SU-DHL-6 (cell line): ENCODE results near the gene TBC1D8B.
"Not testable (repeated sequence)": the region's sequence is repeated elsewhere in the genome, so short reads cannot be mapped to it uniquely, and the experiment has no call there.

ENCODE experiments used
- H2AFZ ChIP-seq: fragments of 200-600 bp; sonication (generic); 2 replicates; pipeline ENCODE4 v1.6.1; 2014; ENCODE audit warnings: low read depth, mild to moderate bottlenecking, moderate library complexity, mixed read lengths, antibody characterized with exemption, low read length; ENCODE audit not compliant: severe bottlenecking
- H3F3A ChIP-seq: fragments of 200-600 bp; shearing (Covaris generic); 2 replicates; pipeline ENCODE4 v1.6.0; 2016; ENCODE audit warnings: antibody characterized with exemption, mild to moderate bottlenecking; ENCODE audit not compliant: insufficient read depth
- H3K27ac ChIP-seq: fragments of 200-600 bp; sonication (generic); 2 replicates; pipeline ENCODE4 v1.5.1; 2016; ENCODE audit warnings: low read depth, mild to moderate bottlenecking, low read length, moderate library complexity, mixed read lengths
- H3K27me3 ChIP-seq: fragments of 200-600 bp; sonication (generic), shearing (Covaris generic); 2 replicates; pipeline ENCODE4 v1.6.0; 2014; ENCODE audit warnings: mild to moderate bottlenecking, low read length
- H3K36me3 ChIP-seq: fragments of 200-600 bp; sonication (generic); 2 replicates; pipeline ENCODE4 v1.6.1; 2014; ENCODE audit warnings: mild to moderate bottlenecking, low read length, mixed read lengths
- H3K4me2 ChIP-seq: fragments of 300-600, 200-600 bp; shearing (Covaris generic), sonication (generic); 2 replicates; pipeline ENCODE4 v1.6.0; 2014; ENCODE audit warnings: low read length, low read depth, mild to moderate bottlenecking; ENCODE audit not compliant: poor library complexity, severe bottlenecking
- H3K4me3 ChIP-seq: fragments of 200-600 bp; sonication (generic); 2 replicates; pipeline ENCODE4 v1.5.1; 2014; ENCODE audit warnings: antibody characterized with exemption, low read length, mild to moderate bottlenecking, mixed read lengths; ENCODE audit not compliant: insufficient read depth, poor library complexity, severe bottlenecking
- H3K79me2 ChIP-seq: fragments of 200-600 bp; sonication (generic); 2 replicates; pipeline ENCODE4 v1.6.1; 2014; ENCODE audit warnings: mild to moderate bottlenecking, low read length, moderate library complexity; ENCODE audit not compliant: insufficient read depth
- H3K9ac ChIP-seq: fragments of 200-600 bp; sonication (generic); 2 replicates; pipeline ENCODE4 v1.7.0; 2014; ENCODE audit warnings: mild to moderate bottlenecking, low read length
- H3K9me2 ChIP-seq: fragments of 200-600 bp; sonication (generic); replicated peaks from 2 replicates; pipeline ENCODE4 v1.6.1; 2014; ENCODE audit warnings: low read length; ENCODE audit not compliant: insufficient read depth
- H3K9me3 ChIP-seq: fragments of 200-600 bp; sonication (generic); 2 replicates; pipeline ENCODE4 v1.6.1; 2014; ENCODE audit warnings: low read length, mixed read lengths; ENCODE audit not compliant: insufficient read depth
- H4K20me1 ChIP-seq: fragments of 200-600 bp; sonication (generic); 2 replicates; pipeline ENCODE4 v1.6.1; 2014; ENCODE audit warnings: low read depth, mild to moderate bottlenecking, antibody characterized with exemption, low read length, moderate library complexity, mixed read lengths
- EZH2phosphoT487 ChIP-seq: fragments of 200-600 bp; sonication (generic), shearing (Covaris generic); conservative IDR thresholded peaks from 2 replicates; pipeline ENCODE4 v1.6.1; 2018; ENCODE audit warnings: mild to moderate bottlenecking, antibody characterized with exemption, low read length, moderate library complexity, mixed read lengths
- TF ChIP-seq, protein P1 (sequence below): fragments of 200-600 bp; sonication (generic); IDR thresholded peaks from one replicate; pipeline ENCODE4 v1.5.1; 2017; ENCODE audit warnings: antibody characterized with exemption, mild to moderate bottlenecking, low read length, moderate library complexity; ENCODE audit not compliant: insufficient read depth, poor library complexity, severe bottlenecking

TBC1D8B gene

DNA sequence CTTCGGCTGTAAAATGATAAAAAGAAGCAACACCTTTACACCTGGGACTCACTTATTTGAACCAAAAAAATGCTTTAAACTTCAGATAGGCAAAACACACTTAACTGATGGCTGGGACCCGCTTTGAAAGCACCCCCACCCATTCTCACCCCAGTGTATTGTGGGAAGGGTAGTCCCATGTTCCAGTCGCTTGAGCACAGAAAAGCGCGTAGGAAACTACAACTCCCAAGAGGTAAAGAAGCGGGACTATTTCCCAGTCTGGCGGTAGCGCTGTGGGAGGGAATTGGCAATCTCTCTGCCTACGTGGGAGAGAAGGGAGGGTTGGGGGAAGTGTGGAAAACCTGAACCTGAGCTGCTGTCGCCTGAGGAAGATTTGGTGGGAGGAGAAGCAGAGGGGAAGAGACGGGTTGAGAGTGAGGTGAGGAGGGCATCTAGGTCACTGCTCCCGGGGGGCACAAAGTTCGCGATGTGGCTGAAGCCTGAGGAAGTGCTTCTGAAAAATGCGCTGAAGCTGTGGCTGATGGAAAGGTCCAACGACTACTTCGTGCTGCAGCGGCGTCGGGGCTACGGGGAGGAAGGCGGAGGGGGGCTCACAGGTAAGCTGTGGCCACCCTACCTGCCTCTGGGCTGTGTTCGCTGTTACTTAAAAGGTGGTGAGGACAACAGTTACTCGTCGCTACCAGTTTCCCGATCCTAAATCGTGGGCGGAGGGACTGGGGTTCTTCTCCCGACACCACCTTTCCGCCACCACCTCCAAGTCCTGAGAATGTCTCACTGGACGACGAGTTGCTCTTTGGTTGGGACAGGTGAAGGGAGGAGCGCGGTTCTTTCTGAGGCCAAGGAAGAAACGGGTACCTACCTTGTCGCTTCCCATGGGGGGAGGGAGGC is at the start of gene TBC1D8B:
Gene TBC1D8B, plus strand, starts transcription at position 286 of the 888 bp plus-strand sequence. Its CDS starts 181 bp downstream, at position 467.
- no peak within 1 kb of the TSS for H3K27ac ChIP-seq
- H3K36me3 ChIP-seq = no peaks in the 10 kb centered on the region
- no peaks in the 10 kb centered on the region for H3K27me3 ChIP-seq
- no peak within 1 kb of the TSS for H3K4me2 ChIP-seq
- no peak within 1 kb of the TSS for H2AFZ ChIP-seq
- H3K4me3 ChIP-seq = no peak within 1 kb of the TSS
- no peaks in the 10 kb centered on the region for H3F3A ChIP-seq
- H3K9me2 ChIP-seq = no peaks in the 10 kb centered on the region
- TF ChIP-seq EZH2phosphoT487 = no peak
- TF ChIP-seq, protein P1, sequence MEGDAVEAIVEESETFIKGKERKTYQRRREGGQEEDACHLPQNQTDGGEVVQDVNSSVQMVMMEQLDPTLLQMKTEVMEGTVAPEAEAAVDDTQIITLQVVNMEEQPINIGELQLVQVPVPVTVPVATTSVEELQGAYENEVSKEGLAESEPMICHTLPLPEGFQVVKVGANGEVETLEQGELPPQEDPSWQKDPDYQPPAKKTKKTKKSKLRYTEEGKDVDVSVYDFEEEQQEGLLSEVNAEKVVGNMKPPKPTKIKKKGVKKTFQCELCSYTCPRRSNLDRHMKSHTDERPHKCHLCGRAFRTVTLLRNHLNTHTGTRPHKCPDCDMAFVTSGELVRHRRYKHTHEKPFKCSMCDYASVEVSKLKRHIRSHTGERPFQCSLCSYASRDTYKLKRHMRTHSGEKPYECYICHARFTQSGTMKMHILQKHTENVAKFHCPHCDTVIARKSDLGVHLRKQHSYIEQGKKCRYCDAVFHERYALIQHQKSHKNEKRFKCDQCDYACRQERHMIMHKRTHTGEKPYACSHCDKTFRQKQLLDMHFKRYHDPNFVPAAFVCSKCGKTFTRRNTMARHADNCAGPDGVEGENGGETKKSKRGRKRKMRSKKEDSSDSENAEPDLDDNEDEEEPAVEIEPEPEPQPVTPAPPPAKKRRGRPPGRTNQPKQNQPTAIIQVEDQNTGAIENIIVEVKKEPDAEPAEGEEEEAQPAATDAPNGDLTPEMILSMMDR = no peak
- no peaks in the 10 kb centered on the region for H3K9me3 ChIP-seq
- H3K9ac ChIP-seq = no peak within 1 kb of the TSS
- H4K20me1 ChIP-seq = no peaks in the 10 kb centered on the region
- H3K79me2 ChIP-seq = no peaks in the 10 kb centered on the region

DNA sequence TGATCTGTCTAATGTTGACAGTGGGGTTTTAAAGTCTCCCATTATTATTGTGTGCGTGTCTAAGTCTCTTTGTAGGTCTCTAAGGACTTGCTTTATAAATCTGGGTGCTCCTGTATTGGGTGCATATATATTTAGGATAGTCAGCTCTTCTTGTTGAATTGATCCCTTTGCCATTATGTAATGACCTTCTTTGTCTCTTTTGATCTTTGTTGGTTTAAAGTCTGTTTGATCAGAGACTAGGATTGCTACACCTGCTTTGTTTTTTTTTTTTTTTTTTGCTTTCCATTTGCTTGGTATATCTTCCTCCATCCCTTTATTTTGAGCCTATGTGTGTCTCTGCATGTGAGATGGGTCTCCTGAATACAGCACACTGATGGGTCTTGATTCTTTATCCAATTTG is 33.2 kb upstream of the TBC1D8B start:
- H3K9me3 ChIP-seq, H3K9me2 ChIP-seq, H3K27ac ChIP-seq, H3K79me2 ChIP-seq, H4K20me1 ChIP-seq, H3K36me3 ChIP-seq, H3K9ac ChIP-seq, H3K4me2 ChIP-seq, H3K27me3 ChIP-seq, H2AFZ ChIP-seq, H3F3A ChIP-seq, H3K4me3 ChIP-seq: not testable (repeated sequence)

DNA sequence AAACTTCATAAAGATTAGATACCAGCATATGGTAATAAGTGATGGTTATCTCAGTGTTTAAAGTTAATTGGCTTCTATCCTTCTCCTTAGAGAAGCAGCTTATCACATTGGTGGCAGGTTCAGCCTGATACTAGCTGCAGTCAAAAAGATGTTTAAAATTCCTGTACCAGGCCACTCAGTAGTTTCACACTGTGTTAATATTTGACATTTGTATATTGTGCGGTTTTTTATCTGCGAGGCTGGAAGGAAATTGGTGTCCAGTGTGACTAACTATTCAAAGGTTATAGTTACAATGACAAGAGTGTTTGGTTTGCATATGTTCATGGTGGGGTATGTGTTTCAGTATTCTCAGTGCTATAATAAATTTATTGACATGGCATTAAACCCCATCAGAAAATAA is 27.5 kb upstream of the TBC1D8B start:
- Histone ChIP-seq H3K4me2 (no peak overlapping the region), H3F3A (no peaks in the 10 kb centered on the region), H3K27me3 (no peaks in the 10 kb centered on the region), H3K9me3 (no peaks in the 10 kb centered on the region), H3K4me3 (no peak overlapping the region), H3K9me2 (no peaks in the 10 kb centered on the region), H3K27ac (no peak overlapping the region), H4K20me1 (no peaks in the 10 kb centered on the region), H3K79me2 (no peaks in the 10 kb centered on the region), H3K36me3 (no peaks in the 10 kb centered on the region), H2AFZ (no peak overlapping the region), H3K9ac (no peak overlapping the region)
- TF ChIP-seq, protein P1 = no peak
- no peak for TF ChIP-seq EZH2phosphoT487

DNA sequence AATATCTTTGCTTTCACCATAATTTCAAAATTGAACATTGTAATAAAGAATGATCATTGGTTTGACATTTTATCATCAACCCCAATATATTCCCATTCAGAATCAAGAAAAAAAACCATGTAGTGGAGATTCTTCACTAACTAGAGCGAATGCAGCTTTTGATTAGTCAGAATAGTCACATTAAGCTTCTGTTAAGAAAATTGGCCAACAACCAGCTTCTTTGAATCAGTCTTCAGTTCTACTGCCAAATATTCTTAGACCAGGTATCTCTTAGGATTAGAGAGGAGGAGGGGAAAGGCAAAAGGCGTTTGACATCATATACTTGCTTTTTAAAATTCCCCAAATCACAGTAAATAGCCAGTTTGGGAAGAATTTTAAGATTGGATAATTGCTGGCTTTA is 22.2 kb upstream of the TBC1D8B start:
- Histone ChIP-seq H3K27me3 (no peaks in the 10 kb centered on the region), H3K4me2 (no peak overlapping the region), H3K9me3 (no peaks in the 10 kb centered on the region), H3K27ac (no peak overlapping the region), H4K20me1 (no peaks in the 10 kb centered on the region), H2AFZ (no peak overlapping the region), H3K36me3 (no peaks in the 10 kb centered on the region), H3F3A (no peaks in the 10 kb centered on the region), H3K4me3 (no peak overlapping the region), H3K9me2 (no peaks in the 10 kb centered on the region), H3K9ac (no peak overlapping the region), H3K79me2 (no peaks in the 10 kb centered on the region)
- TF ChIP-seq, protein P1 = no peak
- no peak for TF ChIP-seq EZH2phosphoT487
